Measurements from ENCODE around the gene ATCAY. TPM values are rescaled to one million over a fixed set of nuclear protein-coding genes. Genes with fewer than 3 reads are reported as not detected.

Gene ATCAY
- total RNA-seq, 2 experiments from 2014 or later: not detected

DNA sequence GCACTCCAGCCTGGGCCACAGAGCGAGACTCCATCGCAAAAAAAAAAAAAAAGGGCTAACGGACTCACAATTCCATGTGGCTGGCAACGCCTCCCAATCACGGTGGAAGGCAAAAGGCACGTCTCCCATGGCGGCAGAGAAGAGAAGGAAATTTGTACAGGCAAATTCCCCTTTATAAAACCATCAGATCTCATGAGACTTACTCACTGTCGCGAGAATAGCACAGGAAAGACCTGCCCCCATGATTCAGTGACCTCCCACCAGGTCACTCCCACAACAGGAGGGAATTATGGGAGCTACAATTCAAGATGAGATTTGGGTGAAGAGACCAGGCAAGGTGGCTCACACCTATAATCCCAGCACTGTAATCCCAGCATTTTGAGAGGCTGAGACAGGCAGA is 33.7 kb downstream of the ATCAY start:
- CTCF ChIA-PET (ENCODE audit: unreplicated experiment): no interaction called here

DNA sequence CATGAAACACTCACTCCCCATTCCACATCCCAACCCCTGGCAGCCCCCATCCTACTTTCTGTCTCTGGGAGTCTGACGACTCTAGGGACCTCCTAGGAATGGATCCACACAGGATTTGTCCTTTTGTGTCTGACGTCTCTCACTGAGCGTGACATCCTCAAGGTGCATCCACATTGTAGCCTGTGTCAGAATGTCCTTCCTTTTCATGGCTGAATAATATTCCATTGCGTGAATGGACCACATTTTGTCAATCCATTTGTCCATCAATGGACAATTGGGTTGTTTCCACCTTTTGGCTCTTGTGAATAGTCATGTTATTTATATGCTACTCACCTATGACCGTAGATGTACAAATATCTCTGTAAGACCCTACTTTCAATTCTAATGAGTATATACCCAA is 35.5 kb downstream of the ATCAY start:
- Histone ChIP-seq H3K79me2 (ENCODE audit: insufficient read depth, low read depth, low read length) (no peaks in the 10 kb centered on the region), H3K4me1 (ENCODE audit: insufficient read depth, low read length, poor library complexity, severe bottlenecking) (no peaks in the 10 kb centered on the region), H4K20me1 (ENCODE audit: insufficient read depth, low read length) (no peaks in the 10 kb centered on the region), H3K36me3 (ENCODE audit: insufficient read depth, low read length) (no peaks in the 10 kb centered on the region), H3K4me3 (ENCODE audit: low read depth, low read length, poor library complexity, severe bottlenecking) (no peak overlapping the region), H3K9me2 (ENCODE audit: insufficient read depth, low read length) (no peaks in the 10 kb centered on the region), H3K4me2 (ENCODE audit: low read length) (no peak overlapping the region), H3K27ac (ENCODE audit: low read depth, low read length, poor library complexity, severe bottlenecking) (no peak overlapping the region), H2AFZ (ENCODE audit: low read length) (no peak overlapping the region), H3K9me3 (ENCODE audit: low read length) (0 out of 2 replicates have a peak, but pooled peaks cover 3% of the 10 kb centered on the region)
- ChIA-PET CTCF (ENCODE audit: unreplicated experiment) (no interaction called here), POLR2A (no interaction called here)
- BruUV-seq (replicated peaks): no TSS peak
- no peak for TF ChIP-seq EZH2phosphoT487 (IDR thresholded peaks at IDR 0.05; ENCODE audit: borderline replicate concordance, low read depth, low read length)
- TF ChIP-seq, protein P1, sequence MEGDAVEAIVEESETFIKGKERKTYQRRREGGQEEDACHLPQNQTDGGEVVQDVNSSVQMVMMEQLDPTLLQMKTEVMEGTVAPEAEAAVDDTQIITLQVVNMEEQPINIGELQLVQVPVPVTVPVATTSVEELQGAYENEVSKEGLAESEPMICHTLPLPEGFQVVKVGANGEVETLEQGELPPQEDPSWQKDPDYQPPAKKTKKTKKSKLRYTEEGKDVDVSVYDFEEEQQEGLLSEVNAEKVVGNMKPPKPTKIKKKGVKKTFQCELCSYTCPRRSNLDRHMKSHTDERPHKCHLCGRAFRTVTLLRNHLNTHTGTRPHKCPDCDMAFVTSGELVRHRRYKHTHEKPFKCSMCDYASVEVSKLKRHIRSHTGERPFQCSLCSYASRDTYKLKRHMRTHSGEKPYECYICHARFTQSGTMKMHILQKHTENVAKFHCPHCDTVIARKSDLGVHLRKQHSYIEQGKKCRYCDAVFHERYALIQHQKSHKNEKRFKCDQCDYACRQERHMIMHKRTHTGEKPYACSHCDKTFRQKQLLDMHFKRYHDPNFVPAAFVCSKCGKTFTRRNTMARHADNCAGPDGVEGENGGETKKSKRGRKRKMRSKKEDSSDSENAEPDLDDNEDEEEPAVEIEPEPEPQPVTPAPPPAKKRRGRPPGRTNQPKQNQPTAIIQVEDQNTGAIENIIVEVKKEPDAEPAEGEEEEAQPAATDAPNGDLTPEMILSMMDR (conservative IDR thresholded peaks at IDR 0.05; ENCODE audit: low read length): no peak
- no peak for DNase-seq (ENCODE audit: low spot score)
- intact Hi-C loops (cut with micrococcal nuclease; ENCODE audit: unreplicated experiment): no loop called here

More for the DNA sequence above, 33.7 kb downstream of the ATCAY start:
- Histone ChIP-seq H3K9me3 (ENCODE audit: low read length) (peaks cover 5% of the 10 kb centered on the region), H3K36me3 (ENCODE audit: insufficient read depth, low read length) (no peaks in the 10 kb centered on the region), H3K4me1 (ENCODE audit: insufficient read depth, low read length, poor library complexity, severe bottlenecking) (no peaks in the 10 kb centered on the region), H4K20me1 (ENCODE audit: insufficient read depth, low read length) (no peaks in the 10 kb centered on the region), H3K79me2 (ENCODE audit: insufficient read depth, low read depth, low read length) (no peaks in the 10 kb centered on the region), H3K4me3 (ENCODE audit: low read depth, low read length, poor library complexity, severe bottlenecking) (no peak overlapping the region), H2AFZ (ENCODE audit: low read length) (no peak overlapping the region), H3K9me2 (ENCODE audit: insufficient read depth, low read length) (no peaks in the 10 kb centered on the region), H3K27ac (ENCODE audit: low read depth, low read length, poor library complexity, severe bottlenecking) (no peak overlapping the region), H3K4me2 (ENCODE audit: low read length) (no peak overlapping the region)
- intact Hi-C loops (cut with micrococcal nuclease; ENCODE audit: unreplicated experiment): no loop called here
- TF ChIP-seq, protein P1 (conservative IDR thresholded peaks at IDR 0.05; ENCODE audit: low read length): no peak
- TF ChIP-seq EZH2phosphoT487 (IDR thresholded peaks at IDR 0.05; ENCODE audit: borderline replicate concordance, low read depth, low read length): no peak
- BruUV-seq (replicated peaks): no TSS peak
- POLR2A ChIA-PET: no interaction called here
- DNase-seq (ENCODE audit: low spot score): no peak

DNA sequence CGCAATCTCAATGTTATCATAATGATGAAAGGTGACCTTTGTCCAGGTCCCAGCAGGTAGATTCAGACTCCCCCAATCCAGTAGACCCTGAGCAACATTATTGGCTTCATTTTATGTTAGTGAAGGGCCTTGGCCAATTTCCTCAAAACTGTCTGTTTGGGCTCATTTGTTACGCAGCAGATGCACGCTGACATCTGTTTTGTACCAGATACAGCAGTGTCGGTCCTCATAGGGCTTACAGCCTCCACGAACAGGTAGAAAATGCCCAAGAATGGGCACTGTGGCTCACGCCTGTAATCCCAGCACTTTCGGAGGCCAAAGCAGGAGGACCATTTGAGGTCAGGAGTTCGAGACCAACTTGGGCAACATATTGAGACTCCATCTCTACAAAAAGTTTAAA is 39.3 kb downstream of the ATCAY start:
- no TSS peak for BruUV-seq (replicated peaks)
- TF ChIP-seq, protein P1 (conservative IDR thresholded peaks at IDR 0.05; ENCODE audit: low read length): no peak
- TF ChIP-seq EZH2phosphoT487 (IDR thresholded peaks at IDR 0.05; ENCODE audit: borderline replicate concordance, low read depth, low read length): no peak
- no peak overlapping the region for H3K4me3 ChIP-seq (ENCODE audit: low read depth, low read length, poor library complexity, severe bottlenecking)
- no peak overlapping the region for H3K4me2 ChIP-seq (ENCODE audit: low read length)
- no peaks in the 10 kb centered on the region for H4K20me1 ChIP-seq (ENCODE audit: insufficient read depth, low read length)
- no peak overlapping the region for H2AFZ ChIP-seq (ENCODE audit: low read length)
- ChIA-PET CTCF (ENCODE audit: unreplicated experiment) (no interaction called here), POLR2A (no interaction called here)
- intact Hi-C loops (cut with micrococcal nuclease; ENCODE audit: unreplicated experiment): no loop called here
- H3K27ac ChIP-seq (ENCODE audit: low read depth, low read length, poor library complexity, severe bottlenecking): no peak overlapping the region
- DNase-seq (ENCODE audit: low spot score): no peak
- H3K9me3 ChIP-seq (ENCODE audit: low read length): 0 out of 2 replicates have a peak, but pooled peaks cover 3% of the 10 kb centered on the region
- H3K9me2 ChIP-seq (ENCODE audit: insufficient read depth, low read length): no peaks in the 10 kb centered on the region
- H3K36me3 ChIP-seq (ENCODE audit: insufficient read depth, low read length): no peaks in the 10 kb centered on the region
- H3K4me1 ChIP-seq (ENCODE audit: insufficient read depth, low read length, poor library complexity, severe bottlenecking): no peaks in the 10 kb centered on the region
- H3K79me2 ChIP-seq (ENCODE audit: insufficient read depth, low read depth, low read length): no peaks in the 10 kb centered on the region

Data from OCI-LY7 (cell line).